Coronary artery (tissue), 2 donors: ENCODE measurements around the gene PTPN1.

Experiments used
- DNase-seq: peaks from one replicate; pipeline ENCODE4 v3.0.0-alpha.2; 2017; ENCODE audit warnings: low spot score
- H3K27ac ChIP-seq, 2 donors: fragments of 200-600 bp; sonication (generic); one replicate each; pipeline ENCODE4 v1.5.1; 2016 to 2019
- H3K4me3 ChIP-seq: fragments of 200-600 bp; sonication (generic); 2 replicates; pipeline ENCODE4 v1.5.1; 2016; ENCODE audit warnings: mild to moderate bottlenecking, moderate library complexity
- CTCF ChIP-seq: fragments of 200-600 bp; sonication (generic); IDR thresholded peaks from one replicate; pipeline ENCODE4 v1.5.1; 2019; ENCODE audit warnings: antibody characterized with exemption

Gene PTPN1

GRCh38 chr20:50550531-50550930 is 40.3 kb downstream of the PTPN1 start:
- H3K27ac ChIP-seq = no peak overlapping the region
- DNase-seq = no peak
- no peak overlapping the region for H3K4me3 ChIP-seq
- TF ChIP-seq CTCF = no peak

GRCh38 chr20:50551288-50551687 is 41.1 kb downstream of the PTPN1 start:
- DNase-seq = no peak
- no peak overlapping the region for H3K27ac ChIP-seq
- H3K4me3 ChIP-seq = no peak overlapping the region
- no peak for TF ChIP-seq CTCF

GRCh38 chr20:50552979-50553378 is 42.8 kb downstream of the PTPN1 start:
- Histone ChIP-seq H3K27ac (no peak overlapping the region), H3K4me3 (no peak overlapping the region)
- no peak for TF ChIP-seq CTCF
- DNase-seq = no peak

GRCh38 chr20:50554694-50555579 is 44.8 kb downstream of the PTPN1 start:
- Histone ChIP-seq H3K4me3 (no peak overlapping the region), H3K27ac (no peak overlapping the region)
- TF ChIP-seq CTCF = no peak
- DNase-seq = no peak

GRCh38 chr20:50555662-50556061 is 45.5 kb downstream of the PTPN1 start:
- Histone ChIP-seq H3K4me3 (no peak overlapping the region), H3K27ac (no peak overlapping the region)
- DNase-seq = no peak
- TF ChIP-seq CTCF = no peak

- Histone ChIP-seq H3K4me3 (no peak overlapping the region), H3K27ac (no peak overlapping the region)
- DNase-seq = no peak
- TF ChIP-seq CTCF = no peak
Observed at GRCh38 chr20:50557549-50558134, 47.5 kb downstream of the PTPN1 start.

GRCh38 chr20:50558483-50558925 is 48.3 kb downstream of the PTPN1 start:
- Histone ChIP-seq H3K27ac (no peak overlapping the region), H3K4me3 (no peak overlapping the region)
- TF ChIP-seq CTCF = no peak
- DNase-seq = no peak
